Cardiac muscle cell (in vitro differentiated cells and primary cell): ENCODE data around the gene UXS1. TPM values are rescaled to one million over a fixed set of nuclear protein-coding genes. Genes with fewer than 3 reads are reported as not detected.

Source experiments
- DNase-seq, 2 donors: peaks; one replicate each; pipeline versions ENCODE4 v3.0.0 to v3.0.0-alpha.2; 2010 to 2017; ENCODE audit warnings: low read depth in 1 of 2, low spot score in 1 of 2
- H3K27ac ChIP-seq: fragments of 200-600 bp; sonication (generic); 2 replicates; pipeline ENCODE4 v1.5.1; 2016
- H3K27me3 ChIP-seq: fragments of 200-600 bp; sonication (generic); 2 replicates; pipeline ENCODE4 v1.6.0; 2016; ENCODE audit warnings: control low read depth
- H3K36me3 ChIP-seq: fragments of 200-600 bp; sonication (generic); 2 replicates; pipeline ENCODE4 v1.5.1; 2016; ENCODE audit warnings: control low read depth
- H3K4me1 ChIP-seq: fragments of 200-600 bp; sonication (generic); 2 replicates; pipeline ENCODE4 v1.8.1; 2017; ENCODE audit warnings: low read depth, mild to moderate bottlenecking, mixed run types
- H3K4me3 ChIP-seq: fragments of 200-600 bp; sonication (generic); 2 replicates; pipeline ENCODE4 v1.5.1; 2016; ENCODE audit warnings: mild to moderate bottlenecking
- H3K9me3 ChIP-seq: fragments of 200-600 bp; sonication (generic); 2 replicates; pipeline ENCODE4 v1.5.1; 2017; ENCODE audit warnings: low read depth, mild to moderate bottlenecking, control low read depth
- CTCF ChIP-seq: IDR thresholded peaks from 2 replicates; pipeline ENCODE4 v1.5.1; 2012; ENCODE audit warnings: low read depth, mild to moderate bottlenecking, low read length
- polyA plus RNA-seq: library from polyadenylated mRNA; unstranded; fragments of >200 nt; fragmentation: Nextera tagmentation; extraction: Ambion mirVana; gene quantifications from 2 replicates; pipeline ENCODE4 v1.2.1, GENCODE V29; 2016
- total RNA-seq: library from RNA; depleted of rRNA; stranded (reverse); fragments of >200 nt; gene quantifications from 2 replicates; pipeline ENCODE4 v1.2.3, GENCODE V29; 2016

The UXS1 gene
- total and polyA plus RNA-seq, 2 experiments from 2014 or later = 28.8 to 44.9 TPM

- H3K27ac ChIP-seq = peak overlapping the region; percentile 64
- peaks cover 5% of the 10 kb centered on the region for H3K4me1 ChIP-seq
- H3K9me3 ChIP-seq = no peaks in the 10 kb centered on the region
- no peak for TF ChIP-seq CTCF
- H3K27me3 ChIP-seq = no peaks in the 10 kb centered on the region
- peak; percentile 72 to 92 for DNase-seq
- H3K36me3 ChIP-seq = no peaks in the 10 kb centered on the region
- H3K4me3 ChIP-seq = peak overlapping the region; percentile 82
Measured at GRCh38 chr2:106192752-106193689, 1.1 kb downstream of the UXS1 start.

- TF ChIP-seq CTCF = no peak
- Histone ChIP-seq H3K9me3 (no peaks in the 10 kb centered on the region), H3K4me1 (peaks cover 5% of the 10 kb centered on the region), H3K4me3 (no peak overlapping the region), H3K36me3 (no peaks in the 10 kb centered on the region), H3K27me3 (no peaks in the 10 kb centered on the region), H3K27ac (no peak overlapping the region)
- DNase-seq = no peak
Measured at GRCh38 chr2:106191511-106192016, 2.5 kb downstream of the UXS1 start.

GRCh38 chr2:106189764-106190468 is 4.2 kb downstream of the UXS1 start:
- Histone ChIP-seq H3K27ac (no peak overlapping the region), H3K4me3 (no peak overlapping the region), H3K36me3 (no peaks in the 10 kb centered on the region), H3K4me1 (peaks cover 5% of the 10 kb centered on the region), H3K27me3 (no peaks in the 10 kb centered on the region), H3K9me3 (no peaks in the 10 kb centered on the region)
- peak in 1 of 2 donors; percentile 17 for DNase-seq
- TF ChIP-seq CTCF = no peak

- no peaks in the 10 kb centered on the region for H3K27me3 ChIP-seq
- peaks cover 5% of the 10 kb centered on the region for H3K4me1 ChIP-seq
- no peak for DNase-seq
- H3K36me3 ChIP-seq = no peaks in the 10 kb centered on the region
- H3K9me3 ChIP-seq = no peaks in the 10 kb centered on the region
- H3K4me3 ChIP-seq = no peak overlapping the region
- no peak for TF ChIP-seq CTCF
- no peak overlapping the region for H3K27ac ChIP-seq
Measured at GRCh38 chr2:106189325-106189724, 4.8 kb downstream of the UXS1 start.

GRCh38 chr2:106187273-106187891 is 6.7 kb downstream of the UXS1 start:
- no peaks in the 10 kb centered on the region for H3K9me3 ChIP-seq
- TF ChIP-seq CTCF = no peak
- DNase-seq = no peak
- H3K4me3 ChIP-seq = no peak overlapping the region
- peaks cover 11% of the 10 kb centered on the region for H3K4me1 ChIP-seq
- no peak overlapping the region for H3K27ac ChIP-seq
- H3K36me3 ChIP-seq = no peaks in the 10 kb centered on the region
- no peaks in the 10 kb centered on the region for H3K27me3 ChIP-seq
